HepG2 (cell line): ENCODE data around the gene ZNF3. TPM values are rescaled to one million over a fixed set of nuclear protein-coding genes. Genes with fewer than 3 reads are reported as not detected.
A peak's percentile ranks its signal among the peaks of the same experiment; 100 is the strongest.

Experiments
- CENPT ChIP-seq: sonication (generic); formaldehyde crosslinking; IDR thresholded peaks from 2 replicates; pipeline ENCODE4 v1.8.0; 2022; ENCODE audit warnings: low read depth, mild to moderate bottlenecking, moderate library complexity, missing genetic modification reagents
- CREM ChIP-seq, 2 experiments: sonication (generic) in 1 of 2; formaldehyde crosslinking in 1 of 2; IDR thresholded peaks; 2 replicates each; pipeline versions ENCODE4 v1.4.0 to v1.6.1; 2016 to 2020; ENCODE audit warnings: antibody characterized with exemption in 1 of 2, mild to moderate bottlenecking in 1 of 2, missing genetic modification reagents in 1 of 2
- EEA1 ChIP-seq: sonication (generic); formaldehyde crosslinking; IDR thresholded peaks from 2 replicates; pipeline ENCODE4 v1.5.1; 2020; ENCODE audit warnings: mild to moderate bottlenecking, missing genetic modification reagents, borderline replicate concordance
- ELK4 ChIP-seq: sonication (generic); formaldehyde crosslinking; IDR thresholded peaks from 2 replicates; pipeline ENCODE4 v1.9.0; 2021; ENCODE audit warnings: missing genetic modification reagents, borderline replicate concordance
- FOXA1 ChIP-seq, 2 experiments: fragments of 450-650 bp in 1 of 2; sonication (generic) in 1 of 2; formaldehyde crosslinking in 1 of 2; IDR thresholded peaks; 2 replicates each; pipeline versions ENCODE4 v1.4.0 to v1.6.1; 2016 to 2020; ENCODE audit warnings: missing genetic modification reagents in 1 of 2
- HINFP ChIP-seq: sonication (generic); formaldehyde crosslinking; IDR thresholded peaks from 2 replicates; pipeline ENCODE4 v1.4.0; 2020; ENCODE audit warnings: low read depth, mild to moderate bottlenecking, missing genetic modification reagents
- HOXA7 ChIP-seq: sonication (generic); formaldehyde crosslinking; IDR thresholded peaks from 2 replicates; pipeline ENCODE4 v1.8.1; 2022; ENCODE audit warnings: mild to moderate bottlenecking, missing genetic modification reagents, moderate library complexity
- ISL2 ChIP-seq: sonication (generic); formaldehyde crosslinking; IDR thresholded peaks from 2 replicates; pipeline ENCODE4 v1.5.0; 2020; ENCODE audit warnings: missing genetic modification reagents
- KLF15 ChIP-seq: sonication (generic); formaldehyde crosslinking; IDR thresholded peaks from 2 replicates; pipeline ENCODE4 v1.8.1; 2023; ENCODE audit warnings: borderline replicate concordance, mild to moderate bottlenecking, inconsistent platforms, missing genetic modification reagents, mixed read lengths
- MEF2D ChIP-seq: sonication (generic); formaldehyde crosslinking; IDR thresholded peaks from 2 replicates; pipeline ENCODE4 v1.5.1; 2020; ENCODE audit warnings: mild to moderate bottlenecking, missing genetic modification reagents
- NFRKB ChIP-seq: fragments of 450-650 bp; IDR thresholded peaks from 2 replicates; pipeline ENCODE4 v1.6.1; 2017
- NR3C1 ChIP-seq: sonication (generic); formaldehyde crosslinking; IDR thresholded peaks from 2 replicates; pipeline ENCODE4 v1.4.0; 2020; ENCODE audit warnings: missing genetic modification reagents
- SATB2 ChIP-seq: sonication (generic); formaldehyde crosslinking; IDR thresholded peaks from 2 replicates; pipeline ENCODE4 v1.5.0; 2020; ENCODE audit warnings: missing genetic modification reagents
- TEAD2 ChIP-seq: sonication (generic); formaldehyde crosslinking; IDR thresholded peaks from 2 replicates; pipeline ENCODE4 v1.9.0; 2021; ENCODE audit warnings: missing genetic modification reagents
- U2AF1 ChIP-seq: fragments of 200-400 bp; formaldehyde crosslinking; optimal IDR thresholded peaks from 2 replicates; pipeline ENCODE3; 2017; ENCODE audit warnings: mild to moderate bottlenecking, low read depth, low read length
- ZFAT ChIP-seq: sonication (generic); formaldehyde crosslinking; conservative IDR thresholded peaks from 2 replicates; pipeline ENCODE4 v1.8.1; 2023; ENCODE audit warnings: missing genetic modification reagents, inconsistent platforms
- ZFP91 ChIP-seq: sonication (generic); formaldehyde crosslinking; IDR thresholded peaks from 2 replicates; pipeline ENCODE4 v1.9.0; 2022; ENCODE audit warnings: missing genetic modification reagents, mild to moderate bottlenecking, borderline replicate concordance
- ZNF34 ChIP-seq: sonication (generic); formaldehyde crosslinking; IDR thresholded peaks from 2 replicates; pipeline ENCODE4 v1.4.0; 2020; ENCODE audit warnings: mild to moderate bottlenecking, missing genetic modification reagents, borderline replicate concordance
- ZNF362 ChIP-seq: sonication (generic); formaldehyde crosslinking; IDR thresholded peaks from 2 replicates; pipeline ENCODE4 v1.4.0; 2020; ENCODE audit warnings: missing genetic modification reagents, mild to moderate bottlenecking, borderline replicate concordance
- ZNF577 ChIP-seq: sonication (generic); formaldehyde crosslinking; IDR thresholded peaks from 2 replicates; pipeline ENCODE4 v1.4.0; 2020; ENCODE audit warnings: mild to moderate bottlenecking, low read depth, missing genetic modification reagents, borderline replicate concordance
- ZNF7 ChIP-seq: IDR thresholded peaks from 2 replicates; pipeline ENCODE4 v1.6.1; 2016; ENCODE audit warnings: missing biosample characterization, missing genetic modification reagents
- ZNF780A ChIP-seq: sonication (generic); formaldehyde crosslinking; IDR thresholded peaks from 2 replicates; pipeline ENCODE4 v1.8.0; 2022; ENCODE audit warnings: mild to moderate bottlenecking, missing genetic modification reagents, moderate library complexity
- ZSCAN20 ChIP-seq: sonication (generic); formaldehyde crosslinking; IDR thresholded peaks from 2 replicates; pipeline ENCODE4 v1.4.0; 2020; ENCODE audit warnings: missing genetic modification reagents, mild to moderate bottlenecking, borderline replicate concordance
- polyA plus RNA-seq, 8 experiments: library from polyadenylated mRNA; depleted of rRNA in 3 of 8; stranded (reverse) in 7 of 8; unstranded in 1 of 8; fragments of >200 nt; fragmentation: Illumina TruSeq in 4 of 8; extraction: Trizol in 4 of 8; gene quantifications; 2 replicates each; pipeline versions ENCODE4 v1.2.1 to v1.2.3, GENCODE V29; 2011 to 2016; ENCODE audit warnings: low read depth in 4 of 8, missing spikeins in 1 of 8, mixed read lengths in 1 of 8; ENCODE audit not compliant: insufficient read depth in 1 of 8
- total RNA-seq, 5 experiments: library from RNA; depleted of rRNA; stranded (reverse); fragments of >200 nt; fragmentation: Illumina TruSeq; extraction: Trizol; gene quantifications; 2 replicates each; pipeline ENCODE4 v1.2.3, GENCODE V29; 2016; ENCODE audit warnings: low read depth in 1 of 5

ZNF3 gene
- total and polyA plus RNA-seq, 2 of the 13 experiments (the other 11 are each of a cell fraction or from before 2014, with no cell fraction given) = 33.7 to 56.9 TPM

- TF ChIP-seq ZFP91 (peak; percentile 99), ZFAT (CRISPR knock-in tag) (0 out of 2 replicates have a peak, but pooled peaks have one; percentile 62), MEF2D (CRISPR knock-in tag) (no peak), EEA1 (CRISPR knock-in tag) (peak; percentile 77; the same call in 1 of the 2 replicates), ELK4 (CRISPR knock-in tag) (no peak), CREM (IDR thresholded peaks at IDR 0.05) (peak; percentile 49; the same call in 1 of the 2 replicates), CREM (CRISPR knock-in tag; IDR thresholded peaks at IDR 0.05) (no peak), KLF15 (CRISPR knock-in tag) (no peak), CENPT (CRISPR knock-in tag) (no peak), ZNF577 (CRISPR knock-in tag) (no peak; the same call in 1 of the 2 replicates), NFRKB (no peak), ZNF34 (CRISPR knock-in tag) (no peak), ZNF362 (CRISPR knock-in tag) (no peak), HOXA7 (no peak), SATB2 (CRISPR knock-in tag) (peak; percentile 88; the same call in 1 of the 2 replicates), U2AF1 (no peak), ZNF780A (CRISPR knock-in tag) (0 out of 2 replicates have a peak, but pooled peaks have one; percentile 52), NR3C1 (CRISPR knock-in tag) (no peak), ZNF7 (CRISPR knock-in tag) (no peak; the same call in 1 of the 2 replicates), HINFP (no peak), ISL2 (CRISPR knock-in tag) (peak; percentile 62), FOXA1 (IDR thresholded peaks at IDR 0.05) (no peak), FOXA1 (CRISPR knock-in tag; IDR thresholded peaks at IDR 0.05) (no peak), ZSCAN20 (CRISPR knock-in tag) (peak; percentile 92; the same call in 1 of the 2 replicates), TEAD2 (CRISPR knock-in tag) (0 out of 2 replicates have a peak, but pooled peaks have one; percentile 60)
Measured at GRCh38 chr7:100119072-100119969, 37.8 kb upstream of the ZNF3 start, which contains the start of the genes CNPY4 and TAF6 (continued).
